Ovary (tissue), 9 donors: ENCODE measurements around the gene NUDT16L1. TPM values are rescaled to one million over a fixed set of nuclear protein-coding genes. Genes with fewer than 3 reads are reported as not detected.

Experiments used
- DNase-seq, 5 donors: peaks; one replicate each; pipeline ENCODE4 v3.0.0-alpha.2; 2019 to 2020
- H3K27ac ChIP-seq, 2 donors: fragments of 200-600 bp; one replicate each; pipeline versions ENCODE4 v1.5.1 to v1.8.0; 2019 to 2022
- H3K27me3 ChIP-seq: fragments of 200-600 bp; one replicate; pipeline ENCODE4 v1.8.0; 2022
- H3K36me3 ChIP-seq: fragments of 200-600 bp; sonication (generic); one replicate; pipeline ENCODE4 v1.5.1; 2019
- H3K4me1 ChIP-seq: one replicate; pipeline ENCODE4 v1.8.1; 2013; ENCODE audit warnings: mild to moderate bottlenecking, moderate library complexity; ENCODE audit not compliant: insufficient read depth
- H3K4me3 ChIP-seq: fragments of 200-600 bp; sonication (generic); one replicate; pipeline ENCODE4 v1.5.1; 2017
- H3K9me3 ChIP-seq, 2 donors: fragments of 200-600 bp in 1 of 2; sonication (generic) in 1 of 2; one replicate each; pipeline versions ENCODE4 v1.5.1 to v1.8.1; 2013 to 2019; ENCODE audit warnings: mild to moderate bottlenecking in 1 of 2, moderate library complexity in 1 of 2
- EP300 ChIP-seq: sonication (generic); formaldehyde crosslinking; IDR thresholded peaks from one replicate; pipeline ENCODE4 v1.6.1; 2017; ENCODE audit warnings: antibody characterized with exemption
- POLR2A ChIP-seq: fragments of 450-650 bp; IDR thresholded peaks from one replicate; pipeline ENCODE4 v1.6.1; 2017; ENCODE audit warnings: antibody characterized with exemption, mild to moderate bottlenecking, moderate library complexity
- WGBS, 3 donors: extraction: QIAGEN DNeasy Blood & Tissue Kit in 1 of 3; methylation state at CpG; one replicate each; pipeline versions ENCODE4 v1.1.5 to v1.1.7; 2013 to 2017; 5-methylcytosine and 5-hydroxymethylcytosine counted together
- intact Hi-C, 4 donors: fragments of 100-400 bp; cut with DNase I; formaldehyde crosslinking; loops; one replicate each; pipeline versions ENCODE4 v1.11.0 to v1.15.1; 2022 to 2023
- polyA plus RNA-seq, 2 donors: library from polyadenylated mRNA; stranded (reverse); fragments of 200-250 nt in 1 of 2; fragments of 350-450 nt in 1 of 2; fragmentation: Illumina TruSeq in 1 of 2; extraction: RNeasy Lipid Tissue Mini Kit (QIAGEN cat#74804) in 1 of 2; gene quantifications; one replicate each; pipeline ENCODE4 v1.2.3, GENCODE V29; 2013 to 2014
- total RNA-seq, 7 donors: library from RNA; depleted of rRNA in 2 of 7; stranded (reverse); fragments of >200 nt in 2 of 7; fragmentation: NEBNext Ultra II Directional in 3 of 7; extraction: Animal tissue kit (Norgen Biotek cat#: 25700) in 3 of 7; gene quantifications; one replicate each; pipeline versions ENCODE4 v1.1.0 to v1.2.4, GENCODE V29; 2016 to 2023
- TF ChIP-seq, protein P1 (sequence below), 3 donors: fragments of 450-650 bp in 2 of 3; fragments of 200-600 bp in 1 of 3; IDR thresholded peaks; one replicate each; pipeline versions ENCODE4 v1.5.1 to v1.8.0; 2016 to 2022; ENCODE audit warnings: antibody characterized with exemption in 3 of 3, mild to moderate bottlenecking in 1 of 3
- donor health status: DM: no; HTN: no; CAD: no; lungs with moderate emphysema.
- donor health status: DM: no; HTN: no; CAD: no.
- donor health status: Bipolar disorder and iron deficiency.
- donor health status: DM: yes; HTN: yes; CAD: no.
- donor health status: DM: no; HTN: no; CAD: no.
- donor health status: DM: yes; HTN: yes; CAD: no.

The NUDT16L1 gene
- total and polyA plus RNA-seq, 9 donors: 8.1 to 33.6 (median 28.0) TPM

- Histone ChIP-seq H3K9me3 (no peaks in the 10 kb centered on the region), H3K27ac (no peak overlapping the region), H3K4me3 (no peak overlapping the region), H3K36me3 (no peaks in the 10 kb centered on the region), H3K27me3 (no peaks in the 10 kb centered on the region), H3K4me1 (no peaks in the 10 kb centered on the region)
- TF ChIP-seq EP300: no peak
- TF ChIP-seq, protein P1, sequence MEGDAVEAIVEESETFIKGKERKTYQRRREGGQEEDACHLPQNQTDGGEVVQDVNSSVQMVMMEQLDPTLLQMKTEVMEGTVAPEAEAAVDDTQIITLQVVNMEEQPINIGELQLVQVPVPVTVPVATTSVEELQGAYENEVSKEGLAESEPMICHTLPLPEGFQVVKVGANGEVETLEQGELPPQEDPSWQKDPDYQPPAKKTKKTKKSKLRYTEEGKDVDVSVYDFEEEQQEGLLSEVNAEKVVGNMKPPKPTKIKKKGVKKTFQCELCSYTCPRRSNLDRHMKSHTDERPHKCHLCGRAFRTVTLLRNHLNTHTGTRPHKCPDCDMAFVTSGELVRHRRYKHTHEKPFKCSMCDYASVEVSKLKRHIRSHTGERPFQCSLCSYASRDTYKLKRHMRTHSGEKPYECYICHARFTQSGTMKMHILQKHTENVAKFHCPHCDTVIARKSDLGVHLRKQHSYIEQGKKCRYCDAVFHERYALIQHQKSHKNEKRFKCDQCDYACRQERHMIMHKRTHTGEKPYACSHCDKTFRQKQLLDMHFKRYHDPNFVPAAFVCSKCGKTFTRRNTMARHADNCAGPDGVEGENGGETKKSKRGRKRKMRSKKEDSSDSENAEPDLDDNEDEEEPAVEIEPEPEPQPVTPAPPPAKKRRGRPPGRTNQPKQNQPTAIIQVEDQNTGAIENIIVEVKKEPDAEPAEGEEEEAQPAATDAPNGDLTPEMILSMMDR (IDR thresholded peaks at IDR 0.05): no peak
- TF ChIP-seq POLR2A: no peak
- intact Hi-C loops: no loop called here
- DNase-seq: no peak
- WGBS, 3 donors: 69 to 81% (median 72%) methylated on average over 16 of the region's 16 CpGs
These were observed 39.1 kb upstream of the NUDT16L1 start for GRCh38 chr16:4654011-4654963.

DNA sequence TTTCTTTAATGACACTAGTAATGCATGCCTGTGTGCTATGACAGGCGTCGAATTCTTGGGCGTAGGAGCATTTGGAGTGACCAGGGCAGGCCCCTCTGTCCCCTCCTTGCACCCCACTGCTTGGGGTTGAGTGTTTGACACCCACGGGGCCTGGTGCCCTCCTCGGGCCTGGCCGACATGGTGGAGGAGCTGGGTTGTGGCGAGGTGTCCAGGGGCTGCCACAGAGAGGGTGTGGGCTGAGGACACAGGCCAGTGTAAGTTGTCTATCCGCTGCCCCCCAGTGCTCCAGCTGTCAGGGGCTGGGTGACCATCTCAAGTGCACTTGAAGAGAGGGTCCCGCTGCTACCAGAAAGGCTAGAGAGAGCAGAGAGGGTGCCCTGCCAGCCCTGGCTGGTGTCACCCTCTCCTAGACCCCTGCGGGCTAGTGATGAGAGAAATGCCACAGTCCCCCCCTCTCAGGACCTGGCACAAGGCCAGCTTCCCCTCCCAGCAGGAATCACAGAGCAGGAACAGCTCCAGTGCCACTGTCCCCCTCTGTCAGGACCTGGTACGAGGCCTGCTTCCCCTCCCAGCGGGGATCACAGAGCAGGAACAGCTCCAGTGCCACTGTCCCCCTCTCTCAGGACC is 38.3 kb upstream of the NUDT16L1 start:
- Histone ChIP-seq H3K27me3 (no peaks in the 10 kb centered on the region), H3K27ac (no peak overlapping the region), H3K9me3 (no peaks in the 10 kb centered on the region), H3K36me3 (no peaks in the 10 kb centered on the region), H3K4me3 (no peak overlapping the region), H3K4me1 (no peaks in the 10 kb centered on the region)
- DNase-seq: no peak
- intact Hi-C loops: no loop called here
- no peak for TF ChIP-seq EP300
- TF ChIP-seq POLR2A: no peak
- TF ChIP-seq, protein P1 (IDR thresholded peaks at IDR 0.05): no peak
- 90 to 93% (median 91%) methylated on average over 12 of the region's 12 CpGs for WGBS, 3 donors

- Histone ChIP-seq H3K36me3 (no peaks in the 10 kb centered on the region), H3K4me3 (no peak overlapping the region), H3K27ac (no peak overlapping the region), H3K27me3 (no peaks in the 10 kb centered on the region), H3K4me1 (no peaks in the 10 kb centered on the region), H3K9me3 (no peaks in the 10 kb centered on the region)
- intact Hi-C loops: no loop called here
- no peak for DNase-seq
- TF ChIP-seq EP300 (no peak), POLR2A (no peak)
- TF ChIP-seq, protein P1 (IDR thresholded peaks at IDR 0.05): no peak
- WGBS, 3 donors: 93 to 98% (median 94%) methylated on average over 6 of the region's 6 CpGs
These were observed 37.6 kb upstream of the NUDT16L1 start for GRCh38 chr16:4655801-4656200.

- DNase-seq: no peak
- Histone ChIP-seq H3K4me3 (no peak overlapping the region), H3K27me3 (no peaks in the 10 kb centered on the region), H3K4me1 (no peaks in the 10 kb centered on the region), H3K9me3 (no peaks in the 10 kb centered on the region), H3K36me3 (no peaks in the 10 kb centered on the region), H3K27ac (no peak overlapping the region)
- WGBS, 3 donors: 94 to 95% (median 95%) methylated on average over 12 of the region's 12 CpGs
- no peak for TF ChIP-seq POLR2A
- TF ChIP-seq, protein P1 (IDR thresholded peaks at IDR 0.05): no peak
- TF ChIP-seq EP300: no peak
- intact Hi-C loops: no loop called here
These were observed 37.1 kb upstream of the NUDT16L1 start for GRCh38 chr16:4656221-4656620.
